NCI-H2107 (cell line): ENCODE measurements around the gene TRIM15.
A peak's percentile ranks its signal among the peaks of the same experiment; 100 is the strongest.
"Not testable (repeated sequence)": the region's sequence is repeated elsewhere in the genome, so short reads cannot be mapped to it uniquely, and the experiment has no call there.

ENCODE experiments used
- DNase-seq: peaks from one replicate; lab custom pipeline; 2025; lab: John Stamatoyannopoulos, UW

The TRIM15 gene

DNA sequence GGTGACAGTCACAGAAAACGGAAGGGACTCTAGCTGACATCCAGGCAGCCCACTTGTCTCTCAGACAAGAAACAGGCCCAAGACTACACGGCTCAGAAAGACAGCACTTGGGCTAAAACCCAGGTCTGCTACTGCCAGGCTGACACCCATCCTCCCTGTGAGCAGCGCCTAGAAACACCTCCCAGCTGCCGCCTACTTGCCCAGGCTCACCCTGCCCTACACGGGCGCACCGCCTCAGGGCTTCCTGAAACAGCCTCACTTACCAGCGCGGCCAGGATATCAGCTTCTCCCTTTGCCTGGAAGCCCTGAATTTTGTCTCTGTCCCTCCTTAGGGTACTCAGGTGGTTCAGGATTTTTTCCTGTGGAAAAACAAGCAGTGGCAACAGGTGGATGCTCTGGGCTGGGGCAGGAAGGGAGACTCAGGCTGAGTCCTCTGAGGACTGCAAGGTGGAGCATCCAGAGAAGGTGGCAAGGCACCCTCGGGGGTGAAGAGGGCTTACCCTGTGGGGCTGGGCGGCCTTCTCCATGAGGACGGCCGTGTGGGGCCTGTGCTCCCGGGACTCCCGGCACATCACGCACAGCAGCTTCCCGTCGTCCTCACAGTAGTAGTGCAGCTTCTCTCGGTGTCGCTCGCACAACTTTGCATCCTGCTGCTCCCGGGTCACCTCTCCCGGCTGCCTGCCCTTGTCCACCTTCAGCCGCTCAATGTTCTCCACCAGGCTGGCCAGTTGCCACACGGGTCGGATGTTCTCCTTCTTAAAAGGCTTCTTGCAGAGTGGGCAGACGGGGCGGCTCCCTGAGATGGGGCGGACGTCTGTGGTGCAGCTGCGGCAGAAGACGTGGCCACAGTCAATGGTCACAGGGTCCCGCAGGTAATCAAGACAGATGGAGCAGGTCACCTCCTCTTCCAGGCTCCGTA is 35.1 kb downstream of the TRIM15 start:
- no peak for DNase-seq

DNA sequence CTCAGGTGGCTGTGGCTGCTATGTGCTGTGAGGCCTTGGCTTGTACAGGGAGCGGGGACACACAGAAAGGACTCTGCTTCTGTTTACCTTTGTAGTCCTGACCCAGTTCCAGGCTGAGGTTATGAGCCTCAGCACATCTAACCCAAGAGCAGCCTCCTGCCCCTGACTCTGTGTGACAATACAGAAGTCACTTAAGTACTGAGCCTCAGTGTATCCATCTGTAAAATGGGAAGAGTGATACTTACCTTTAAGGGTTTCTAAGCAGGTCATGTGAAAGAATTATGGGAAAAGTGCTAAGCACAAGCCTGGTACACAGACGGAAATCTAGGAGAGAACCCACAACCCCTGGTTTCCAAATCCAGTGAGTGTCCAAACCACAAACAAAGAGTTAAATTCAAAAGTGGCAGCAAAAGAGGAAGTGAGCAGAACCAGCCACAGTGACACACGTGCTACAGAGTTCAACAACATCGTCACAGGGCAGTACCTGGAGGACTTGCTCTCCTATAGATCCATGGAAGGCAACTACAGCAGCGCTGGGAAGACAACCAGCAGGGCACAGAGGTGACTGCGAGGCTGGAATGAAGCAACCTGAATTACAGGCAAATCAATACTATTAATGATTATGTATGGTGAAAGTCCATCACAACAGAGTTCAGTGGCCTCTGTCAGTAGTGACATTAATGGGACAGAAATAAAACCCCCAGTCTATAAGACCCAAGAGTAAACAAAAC is 37.4 kb downstream of the TRIM15 start:
- no peak for DNase-seq

DNA sequence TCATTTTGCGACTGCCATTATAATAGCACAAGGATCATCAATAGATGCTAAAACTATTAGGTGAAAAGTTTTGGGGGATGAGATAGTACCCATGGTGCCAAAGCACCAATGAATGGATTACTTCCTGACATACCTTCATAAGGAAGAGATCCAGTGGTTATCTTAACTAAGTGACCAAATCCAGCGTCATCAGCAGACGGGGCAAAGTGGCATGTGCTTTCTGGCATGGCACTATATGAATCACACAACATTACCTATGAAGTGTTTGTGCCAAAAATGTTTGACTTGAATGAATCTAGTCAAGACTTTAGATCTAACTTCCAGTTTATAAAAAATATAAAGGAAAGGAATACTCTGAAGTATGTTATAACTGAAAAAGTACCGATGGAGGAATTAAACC is 39.0 kb downstream of the TRIM15 start:
- no peak for DNase-seq

DNA sequence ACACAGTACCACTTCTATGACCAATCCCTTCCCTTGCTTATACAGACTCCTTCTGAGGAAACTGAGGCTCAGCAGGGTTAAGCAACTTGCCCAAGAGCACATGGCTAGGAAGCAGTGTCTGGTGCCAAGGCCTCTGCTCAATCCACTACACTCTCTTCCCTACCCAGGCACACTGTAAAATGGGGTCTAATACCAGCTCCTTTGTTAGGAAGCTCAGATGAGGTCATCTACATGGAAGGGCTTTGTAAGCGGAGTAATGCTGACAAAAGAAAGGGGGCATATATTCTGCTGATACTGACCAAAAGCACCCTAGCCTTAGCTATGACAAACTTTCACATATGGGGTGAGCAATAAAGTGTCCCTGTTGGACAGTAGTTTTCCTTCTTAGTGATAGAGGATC is 40.8 kb downstream of the TRIM15 start:
- no peak for DNase-seq

DNA sequence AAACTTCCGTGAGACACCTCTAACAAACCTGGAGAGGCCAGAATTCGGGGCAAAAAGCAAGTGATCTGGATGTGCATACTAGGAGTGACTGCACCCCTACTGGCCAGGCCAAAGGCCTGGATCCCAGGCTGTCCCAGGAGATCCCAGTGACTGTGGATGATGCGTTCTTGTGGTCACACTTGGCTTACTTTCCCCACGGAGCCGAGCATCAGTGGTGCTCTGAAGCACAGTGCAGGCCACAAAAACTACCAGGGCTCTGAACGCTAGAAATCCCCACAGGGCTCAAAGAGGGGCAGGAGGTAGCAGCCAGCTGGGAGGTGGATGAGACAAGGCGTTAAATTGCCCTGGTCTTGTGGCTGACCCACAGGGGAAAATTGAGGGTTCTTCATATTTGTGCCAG is 42.8 kb downstream of the TRIM15 start:
- DNase-seq, result no peak

DNA sequence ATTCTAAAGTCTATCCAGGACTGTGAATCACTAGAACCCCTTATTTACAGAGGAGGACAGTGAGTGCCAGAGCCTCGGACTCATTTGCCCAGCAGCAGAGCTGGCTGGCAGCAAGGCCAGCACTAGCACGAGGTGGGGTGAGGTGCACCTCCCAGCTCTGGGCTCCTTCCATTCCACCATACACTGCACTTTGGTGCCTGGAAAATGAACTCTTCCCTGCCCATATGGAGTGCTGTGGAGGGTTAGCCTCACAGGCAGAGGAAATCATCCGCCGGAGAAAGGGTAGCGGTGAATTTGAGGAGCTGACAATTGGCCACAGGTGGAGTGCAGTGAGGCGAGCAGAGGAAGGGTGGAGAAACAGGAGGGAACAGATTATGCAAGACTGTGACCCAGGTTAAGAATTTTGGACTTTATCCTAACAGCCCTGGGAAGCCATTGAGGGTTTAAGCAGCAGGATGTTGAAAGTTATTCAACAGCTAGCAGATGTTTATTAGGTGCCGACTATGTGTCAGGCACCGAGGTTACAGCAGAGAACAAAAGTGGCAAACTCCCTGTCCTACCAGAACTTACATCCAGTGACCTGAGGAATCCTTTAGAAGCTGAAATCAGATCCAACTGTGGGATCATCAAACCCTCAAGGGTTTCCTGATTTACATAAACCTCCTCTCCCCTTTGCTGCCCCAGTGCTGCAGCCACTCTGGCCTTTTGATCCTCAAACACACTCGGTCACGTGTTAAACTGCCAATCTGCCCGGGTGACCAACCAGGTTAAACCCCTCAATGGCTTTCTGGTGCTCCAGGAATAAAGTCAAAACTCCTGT is 43.7 kb downstream of the TRIM15 start:
- DNase-seq, result no peak

DNA sequence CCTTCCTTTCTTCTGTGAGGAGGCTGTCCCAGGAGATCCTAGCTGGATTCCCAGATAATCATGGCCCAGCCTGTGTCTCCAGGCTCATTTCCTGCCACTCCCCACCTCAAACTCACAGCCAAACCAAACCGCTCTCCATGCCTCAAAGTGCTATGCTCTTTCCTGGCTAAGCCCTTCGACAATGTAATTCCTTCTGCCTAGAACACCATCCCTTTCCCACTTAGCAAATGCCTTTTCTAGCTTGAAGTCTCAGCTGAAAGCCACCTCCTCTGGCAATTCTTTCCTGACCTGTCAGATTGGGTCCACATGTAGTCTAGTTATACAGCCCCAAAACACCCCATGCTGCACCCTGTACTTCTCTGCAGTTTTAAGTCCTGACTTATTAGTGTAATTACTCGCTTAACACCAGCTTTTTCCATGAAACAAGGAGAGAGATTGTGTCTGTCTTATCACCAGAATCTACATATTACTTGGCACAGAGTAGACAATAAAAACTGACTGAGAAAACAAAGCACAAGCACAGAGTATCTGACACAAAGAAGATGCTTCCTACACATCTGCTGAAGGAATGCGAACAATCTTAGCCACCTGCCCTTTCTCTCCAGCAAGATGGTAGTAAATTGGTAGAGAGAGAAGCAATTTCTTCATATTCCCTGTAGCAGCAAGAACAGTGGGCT is 44.4 kb downstream of the TRIM15 start:
- DNase-seq, result no peak

DNA sequence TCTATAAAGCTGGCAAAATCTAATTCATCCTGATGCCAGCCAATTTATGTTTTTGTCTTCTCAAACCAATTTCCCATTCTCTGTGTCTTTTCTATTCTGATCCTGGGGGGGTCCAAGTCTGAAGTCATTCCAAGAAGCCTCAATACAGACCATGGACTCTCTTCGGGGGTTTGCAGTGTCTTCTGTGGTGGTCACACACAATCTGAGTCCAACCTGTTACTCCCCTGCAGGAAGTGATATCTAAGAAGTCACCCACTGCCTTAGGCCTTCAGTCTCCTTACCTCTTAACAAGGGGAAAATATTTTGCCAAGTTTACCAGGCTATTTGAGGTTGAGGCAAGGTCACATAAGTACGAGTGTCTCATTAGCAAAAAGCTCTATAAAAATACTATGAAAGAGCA is 48.0 kb downstream of the TRIM15 start:
- no peak for DNase-seq

DNA sequence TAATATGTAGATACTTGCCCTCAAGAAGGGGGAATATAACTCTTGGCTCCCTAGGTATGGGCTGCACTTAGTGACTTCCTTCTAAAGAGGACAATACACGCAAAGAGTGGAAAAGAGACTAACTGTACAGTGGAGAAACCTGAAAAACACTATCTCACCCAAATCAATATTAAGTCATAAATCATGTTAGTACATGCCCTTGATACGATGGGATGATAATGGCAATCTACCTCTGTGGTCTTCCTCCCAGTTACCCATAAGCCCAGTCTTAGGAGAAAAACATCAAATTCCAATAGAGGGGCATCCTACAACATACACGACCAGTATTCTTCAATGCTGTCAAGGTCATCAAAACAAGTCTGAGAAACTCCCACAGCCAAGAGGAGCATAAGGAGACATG is 48.6 kb downstream of the TRIM15 start:
- no peak for DNase-seq

DNA sequence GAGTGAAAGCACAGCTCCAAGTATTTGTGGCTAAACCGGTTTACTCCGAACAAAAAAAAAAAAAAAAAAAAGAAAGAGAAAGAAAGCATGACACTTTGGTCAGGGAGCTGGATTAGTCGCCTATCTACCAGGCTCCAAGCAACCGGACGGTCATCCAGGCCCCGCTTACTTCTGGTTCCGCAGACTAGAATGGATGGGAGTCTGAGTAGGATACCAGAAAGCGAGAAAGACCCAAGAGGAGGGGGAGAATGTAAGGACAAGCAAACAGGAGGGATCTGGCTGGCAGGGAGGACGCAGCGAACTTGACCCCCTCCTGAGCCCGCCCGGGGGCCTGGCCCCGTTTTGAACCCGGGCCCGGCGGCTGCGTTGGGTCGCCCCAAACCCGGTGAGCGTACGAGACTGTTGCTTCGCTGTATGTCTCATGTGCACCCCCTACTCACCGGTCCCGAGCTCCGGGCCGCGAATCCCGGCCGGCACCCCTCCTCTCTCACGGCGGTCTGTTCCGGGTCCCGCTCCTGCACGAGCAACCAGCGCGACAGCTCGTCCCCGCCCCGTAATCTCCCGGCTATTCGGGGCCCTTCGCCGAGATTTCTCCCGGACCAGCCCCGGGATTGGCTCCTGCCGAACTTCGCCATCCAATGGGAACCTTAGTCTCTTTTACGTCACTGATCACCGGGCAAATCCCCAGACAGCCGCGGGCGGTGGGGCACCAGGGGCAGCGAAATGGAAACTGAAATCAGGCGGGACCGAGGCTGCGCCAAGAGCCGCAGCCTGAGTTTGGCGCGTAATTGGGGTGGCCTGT is 49.7 kb downstream of the TRIM15 start, which contains the start of gene TRIM26:
TRIM26 (minus strand) TSS at position 542 of the 802 bp plus-strand sequence. CDS start 14,303 bp downstream, outside the sequence.
- DNase-seq, result peak; percentile 84

DNA sequence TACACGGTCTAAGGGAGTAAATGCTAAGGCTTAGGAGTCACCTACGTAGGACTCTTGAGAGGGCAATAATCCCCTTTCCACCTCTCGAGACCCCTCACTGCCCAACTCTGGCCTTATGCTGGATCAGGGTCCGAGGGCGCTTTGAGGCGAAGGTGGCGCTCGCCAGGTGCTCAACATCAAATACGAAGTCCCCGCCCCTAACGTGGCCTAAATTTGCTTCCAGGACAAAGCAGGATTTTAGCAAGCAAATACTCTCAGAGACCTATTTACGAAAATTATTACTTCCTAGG is 50.3 kb downstream of the TRIM15 start:
- no peak for DNase-seq

DNA sequence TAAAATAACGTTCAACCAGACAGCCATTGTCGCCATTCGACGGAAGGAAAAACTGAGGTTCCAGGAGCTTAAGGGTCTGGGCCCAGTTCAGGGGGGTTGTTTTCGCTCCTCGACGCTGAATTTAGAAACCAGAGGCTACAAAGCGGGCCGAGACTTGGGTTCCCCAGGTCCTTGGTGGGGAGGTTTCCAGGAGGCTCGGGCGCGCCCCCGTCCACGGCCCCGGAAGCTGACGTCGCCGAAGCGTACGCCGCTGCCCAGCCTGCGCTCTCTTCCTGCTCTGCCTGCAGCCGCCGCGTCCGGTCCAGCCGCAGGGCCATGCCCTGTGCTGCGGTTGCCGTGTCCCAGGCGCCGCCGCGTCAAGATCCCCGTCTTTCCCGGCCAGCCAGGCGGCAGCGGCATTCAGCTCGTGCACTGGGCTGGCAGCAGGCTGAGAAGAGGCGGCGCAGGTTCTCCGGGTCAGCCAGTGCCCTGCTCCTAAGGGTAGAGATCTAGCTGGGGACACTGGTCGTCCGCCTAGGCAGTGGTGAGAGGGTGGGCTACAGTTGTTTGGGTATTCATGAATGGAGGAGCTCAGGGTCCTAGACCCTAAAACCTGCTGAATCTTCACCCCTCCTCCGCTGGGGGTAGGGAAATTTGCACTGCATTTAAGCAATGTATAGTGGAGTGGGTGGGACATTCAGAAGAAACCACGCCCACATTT is 50.8 kb downstream of the TRIM15 start:
- DNase-seq, result no peak

DNA sequence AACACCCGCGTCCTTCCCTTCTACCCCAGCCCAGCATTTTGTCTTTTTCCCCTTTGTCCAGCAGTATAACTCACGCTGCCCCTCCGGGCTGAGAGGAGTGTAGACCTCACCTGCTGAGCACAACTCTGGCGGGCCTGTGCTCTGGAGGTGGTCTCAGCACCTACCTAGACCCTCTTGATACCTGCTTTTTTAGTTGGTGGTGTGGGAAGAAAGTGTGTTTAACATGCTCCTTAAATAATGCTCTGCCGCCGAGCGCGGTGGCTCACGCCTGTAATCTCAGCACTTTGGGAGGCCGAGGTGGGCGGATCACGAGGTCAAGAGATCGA is 51.3 kb downstream of the TRIM15 start:
- no peak for DNase-seq

DNA sequence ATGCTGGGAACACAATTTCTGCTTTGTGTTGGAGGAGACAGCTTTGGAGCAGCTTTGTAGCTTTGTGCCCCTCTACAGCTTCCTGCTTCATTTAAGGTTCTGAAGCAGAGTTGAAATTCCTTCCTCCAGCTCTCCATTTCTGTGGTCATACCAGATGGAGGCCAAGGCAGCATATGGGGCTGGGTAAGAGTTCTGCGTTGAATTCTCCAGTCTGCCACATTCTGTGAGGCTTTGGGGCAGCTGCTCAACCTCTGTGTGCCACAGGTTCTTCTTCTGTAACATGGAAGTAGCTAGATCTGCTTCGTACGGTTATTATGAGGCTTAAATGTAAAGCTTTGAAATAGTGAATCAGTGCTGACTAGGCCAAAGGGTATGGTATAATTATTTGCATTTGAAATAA is 52.8 kb downstream of the TRIM15 start:
- no peak for DNase-seq

DNA sequence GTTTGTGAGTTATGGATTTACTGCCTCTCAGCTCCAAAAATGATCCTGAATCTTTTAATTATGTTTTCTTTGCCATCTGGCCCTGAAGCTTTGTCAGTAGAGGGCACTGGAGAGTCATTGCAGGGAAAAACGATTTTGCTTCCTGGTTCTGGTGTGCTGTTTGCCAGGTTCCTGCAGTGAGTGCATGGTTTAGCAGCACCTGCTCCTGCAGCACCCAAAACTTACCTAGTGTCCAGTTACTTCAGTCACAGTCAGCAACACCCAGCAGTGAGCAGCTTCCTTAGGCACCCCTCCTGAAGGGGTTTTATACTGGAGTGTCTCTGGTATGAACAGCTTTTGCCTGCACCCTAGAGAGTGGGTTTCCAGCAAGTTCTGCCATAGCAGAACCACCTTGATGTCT is 55.9 kb downstream of the TRIM15 start:
- peak; percentile 52 for DNase-seq

DNA sequence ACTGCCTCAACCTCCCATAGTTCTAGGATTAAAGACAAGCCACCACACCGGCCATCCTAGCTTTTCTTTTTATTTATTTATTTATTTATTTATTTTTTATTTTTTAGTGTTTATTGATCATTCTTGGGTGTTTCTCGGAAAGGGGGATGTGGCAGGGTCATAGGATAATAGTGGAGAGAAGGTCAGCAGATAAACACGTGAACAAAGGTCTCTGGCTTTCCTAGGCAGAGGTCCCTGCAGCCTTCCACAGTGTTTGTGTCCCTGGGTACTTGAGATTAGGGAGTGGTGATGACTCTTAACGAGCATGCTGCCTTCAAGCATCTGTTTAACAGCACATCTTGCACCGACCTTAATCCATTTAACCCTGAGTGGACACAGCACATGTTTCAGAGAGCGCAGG is 58.0 kb downstream of the TRIM15 start:
- not testable (repeated sequence) for DNase-seq

DNA sequence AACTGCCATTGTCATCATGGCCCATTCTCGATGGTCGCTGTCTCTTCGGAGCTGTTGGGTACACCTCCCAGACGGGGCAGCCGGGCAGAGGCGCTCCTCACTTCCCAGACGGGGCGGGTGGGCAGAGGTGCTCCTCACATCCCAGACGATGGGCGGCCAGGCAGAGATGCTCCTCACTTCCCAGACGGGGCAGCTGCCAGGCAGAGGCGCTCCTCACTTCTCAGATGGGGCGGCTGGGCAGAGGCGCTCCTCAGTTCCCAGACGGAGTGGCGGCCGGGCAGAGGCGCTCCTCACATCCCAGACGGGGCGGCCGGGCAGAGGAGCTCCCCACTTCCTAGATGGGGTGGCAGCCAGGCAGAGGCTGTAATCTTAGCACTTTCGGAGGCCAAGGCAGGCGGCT is 58.6 kb downstream of the TRIM15 start:
- DNase-seq, result not testable (repeated sequence)
